B cell (primary cell): ENCODE data around the gene ATP9B. TPM values are rescaled to one million over a fixed set of nuclear protein-coding genes. Genes with fewer than 3 reads are reported as not detected.

ENCODE experiments used
- ATAC-seq: fragments of 200-7000 bp; cut with Tn5 transposase; one replicate; pipeline ENCODE4 v1.10.0; 2021; ENCODE audit warnings: low read depth, mild to moderate bottlenecking, moderate number of reproducible peaks, moderate library complexity
- CTCF ChIA-PET: fragments of 350-600 bp; sonication (Branson Sonifier 250); formaldehyde crosslinking; loops from one replicate; lab custom pipeline; 2021; ENCODE audit warnings: antibody characterized with exemption, inconsistent platforms; lab: Charles Lee
- POLR2A ChIA-PET: fragments of 350-600 bp; sonication (Branson Sonifier 250); formaldehyde crosslinking; loops from one replicate; lab custom pipeline; 2021; ENCODE audit warnings: antibody characterized with exemption; lab: Charles Lee
- DNase-seq: peaks from one replicate; pipeline ENCODE4 v3.0.0; 2013
- H2AFZ ChIP-seq: 2 replicates; pipeline ENCODE4 v1.6.1; 2012; ENCODE audit warnings: mild to moderate bottlenecking, low read depth, low read length; ENCODE audit not compliant: insufficient read depth, poor library complexity, severe bottlenecking
- H3K27ac ChIP-seq, 2 donors: 1 replicate in 1 of 2; 2 replicates in 1 of 2; pipeline ENCODE4 v1.5.1; 2012 to 2013; ENCODE audit warnings: low read length in 2 of 2, mild to moderate bottlenecking in 2 of 2, moderate library complexity in 1 of 2
- H3K27me3 ChIP-seq, 4 experiments: fragments of 200-600 bp in 1 of 4; sonication (generic) in 1 of 4; replicated peaks in 1 of 4; 1 replicate in 2 of 4; 2 replicates in 2 of 4; pipeline versions ENCODE4 v1.6.1 to v1.7.0; 2013 to 2016; ENCODE audit warnings: low read length in 3 of 4, mild to moderate bottlenecking in 2 of 4, mixed read lengths in 1 of 4, moderate library complexity in 1 of 4; ENCODE audit not compliant: insufficient read depth in 4 of 4, control insufficient read depth in 3 of 4; ENCODE audit errors: control extremely low read depth in 1 of 4
- H3K36me3 ChIP-seq, 2 experiments: replicated peaks in 1 of 2; 1 replicate in 1 of 2; 2 replicates in 1 of 2; pipeline versions ENCODE4 v1.6.1 to v1.7.1; 2013; ENCODE audit warnings: low read length in 1 of 2; ENCODE audit not compliant: insufficient read depth in 2 of 2, control insufficient read depth in 1 of 2; ENCODE audit errors: control extremely low read depth in 1 of 2, extremely low read depth in 1 of 2
- H3K4me1 ChIP-seq, 2 donors: fragments of 200-600 bp in 1 of 2; sonication (generic) in 1 of 2; 1 replicate in 1 of 2; 2 replicates in 1 of 2; pipeline versions ENCODE4 v1.5.1 to v1.6.1; 2013 to 2017; ENCODE audit warnings: low read length in 2 of 2; ENCODE audit not compliant: control insufficient read depth in 2 of 2, insufficient read depth in 2 of 2
- H3K4me2 ChIP-seq: replicated peaks from 2 replicates; pipeline ENCODE3; 2012; ENCODE audit warnings: mild to moderate bottlenecking, low read depth, low read length; ENCODE audit not compliant: poor library complexity, severe bottlenecking
- H3K4me3 ChIP-seq, 5 experiments: fragments of 200-600 bp in 1 of 5; sonication (generic) in 1 of 5; 1 replicate in 3 of 5; 2 replicates in 2 of 5; pipeline versions ENCODE4 v1.5.1 to v1.7.0; 2011 to 2016; ENCODE audit warnings: low read length in 4 of 5, mild to moderate bottlenecking in 4 of 5, low read depth in 2 of 5, control low read depth in 1 of 5, moderate library complexity in 1 of 5; ENCODE audit not compliant: insufficient read depth in 1 of 5; ENCODE audit errors: control extremely low read depth in 1 of 5, extremely low read depth in 1 of 5
- H3K79me2 ChIP-seq: fragments of 200-600 bp; sonication (generic); one replicate; pipeline ENCODE4 v1.6.0; 2016; ENCODE audit warnings: low read length; ENCODE audit not compliant: control insufficient read depth, insufficient read depth
- H3K9ac ChIP-seq: fragments of 200-600 bp; sonication (generic); 2 replicates; pipeline ENCODE4 v1.6.1; 2017; ENCODE audit warnings: mild to moderate bottlenecking, low read length, moderate library complexity
- H3K9me3 ChIP-seq, 3 donors: one replicate each; pipeline versions ENCODE4 v1.6.1 to v1.7.1; 2013; ENCODE audit warnings: low read length in 2 of 3; ENCODE audit not compliant: control insufficient read depth in 2 of 3, insufficient read depth in 1 of 3; ENCODE audit errors: control extremely low read depth in 1 of 3
- H4K20me1 ChIP-seq: 2 replicates; pipeline ENCODE4 v1.6.0; 2012; ENCODE audit warnings: mild to moderate bottlenecking, low read length; ENCODE audit not compliant: insufficient read depth, control insufficient read depth, poor library complexity, severe bottlenecking
- H3K27ac Mint-ChIP-seq: one replicate; pipeline ENCODE4 v1.8.0; 2021; ENCODE audit warnings: mixed read lengths
- H3K27me3 Mint-ChIP-seq: one replicate; pipeline ENCODE4 v1.8.0; 2021; ENCODE audit warnings: mixed read lengths
- H3K4me1 Mint-ChIP-seq: one replicate; pipeline ENCODE4 v1.8.0; 2021; ENCODE audit warnings: mixed read lengths
- H3K4me3 Mint-ChIP-seq: one replicate; pipeline ENCODE4 v1.8.0; 2021; ENCODE audit warnings: mixed read lengths
- H3K9me3 Mint-ChIP-seq: one replicate; pipeline ENCODE4 v1.8.0; 2022; ENCODE audit warnings: mixed read lengths; ENCODE audit not compliant: insufficient read depth
- CTCF ChIP-seq: fragments of 200-600 bp; IDR thresholded peaks from one replicate; pipeline ENCODE4 v1.8.0; 2022; ENCODE audit warnings: antibody characterized with exemption, mild to moderate bottlenecking
- EZH2 ChIP-seq: IDR thresholded peaks from 2 replicates; pipeline ENCODE4 v1.6.1; 2012; ENCODE audit warnings: borderline replicate concordance, low read depth, mild to moderate bottlenecking, moderate library complexity, low read length; ENCODE audit not compliant: insufficient read depth, poor library complexity, severe bottlenecking
- WGBS: methylation state at CpG from one replicate; pipeline ENCODE4 v1.1.5; 2013; ENCODE audit warnings: missing lambda C conversion rate; ENCODE audit not compliant: insufficient coverage; 5-methylcytosine and 5-hydroxymethylcytosine counted together
- intact Hi-C: fragments of 100-400 bp; cut with micrococcal nuclease; formaldehyde crosslinking; loops from one replicate; pipeline ENCODE4 v1.10.0; 2022
- polyA plus RNA-seq: library from polyadenylated mRNA; depleted of rRNA; stranded (reverse); fragments of >200 nt; gene quantifications from 2 replicates; pipeline ENCODE4 v1.2.3, GENCODE V29; 2012
- total RNA-seq, 2 donors: library from RNA; stranded (reverse); fragments of 120-200 nt in 1 of 2; gene quantifications; 1 replicate in 1 of 2; 2 replicates in 1 of 2; pipeline versions ENCODE4 v1.2.3 to v1.2.4, GENCODE V29; 2013 to 2022

Gene ATP9B
- total and polyA plus RNA-seq, 2 donors (not counting 1 experiment from before 2014, with no cell fraction given): 34.3 to 71.7 TPM

- no peak overlapping the region for H3K4me3 Mint-ChIP-seq
- POLR2A ChIA-PET: no interaction called here
- Histone ChIP-seq H3K36me3 (peaks cover 11 to 23% of the 10 kb centered on the region in 2 experiments), H3K9ac (no peak overlapping the region), H2AFZ (no peak overlapping the region), H4K20me1 (no peaks in the 10 kb centered on the region), H3K79me2 (no peaks in the 10 kb centered on the region), H3K4me3 (no peak overlapping the region), H3K27ac (no peak overlapping the region), H3K4me2 (no peak overlapping the region), H3K4me1 (no peaks in the 10 kb centered on the region), H3K9me3 (no peaks in the 10 kb centered on the region), H3K27me3 (no peaks in the 10 kb centered on the region)
- CTCF ChIA-PET: no interaction called here
- no peaks in the 10 kb centered on the region for H3K27me3 Mint-ChIP-seq
- DNase-seq (no peak), ATAC-seq (no peak)
- intact Hi-C loops: no loop called here
- H3K9me3 Mint-ChIP-seq: no peaks in the 10 kb centered on the region
- WGBS: 22% methylated on average over 3 of the region's 4 CpGs
- no peak for TF ChIP-seq CTCF
- TF ChIP-seq EZH2: no peak
- H3K4me1 Mint-ChIP-seq: peaks cover 8% of the 10 kb centered on the region
- no peak overlapping the region for H3K27ac Mint-ChIP-seq
Measured at GRCh38 chr18:79275992-79276391, 206.8 kb downstream of the ATP9B start.

DNA sequence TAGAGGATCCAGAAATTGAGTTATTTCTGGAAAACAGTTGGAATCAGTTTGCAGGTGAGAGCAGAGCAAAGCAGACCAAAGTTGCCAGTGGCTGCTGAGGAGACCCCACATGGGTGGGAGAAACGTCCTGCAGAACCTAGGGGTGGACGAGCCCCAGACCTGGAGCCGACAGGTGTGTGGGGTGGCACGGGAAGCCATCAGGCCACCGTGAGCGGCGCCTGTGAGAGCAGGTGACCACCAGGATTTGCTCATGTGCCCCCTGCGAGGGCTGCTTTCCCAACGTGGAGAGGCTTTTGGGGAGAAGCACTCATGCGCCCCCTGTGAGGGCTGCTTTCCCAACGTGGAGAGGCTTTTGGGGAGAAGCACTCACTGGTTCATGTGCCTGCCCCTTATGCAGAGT is 209.7 kb downstream of the ATP9B start:
- no peak for DNase-seq
- no peaks in the 10 kb centered on the region for H3K9me3 Mint-ChIP-seq
- H3K9me3 ChIP-seq: no peaks in the 10 kb centered on the region
- POLR2A ChIA-PET: no interaction called here
- no peak overlapping the region for H3K27ac Mint-ChIP-seq
- WGBS: 98% methylated on average over 11 of the region's 11 CpGs
- H3K4me2 ChIP-seq: no peak overlapping the region
- no peak overlapping the region for H3K27ac ChIP-seq
- no peak for ATAC-seq
- no peak overlapping the region for H3K4me3 ChIP-seq
- no peaks in the 10 kb centered on the region for H4K20me1 ChIP-seq
- CTCF ChIA-PET: no interaction called here
- H2AFZ ChIP-seq: no peak overlapping the region
- no peaks in the 10 kb centered on the region for H3K4me1 ChIP-seq
- H3K79me2 ChIP-seq: no peaks in the 10 kb centered on the region
- peaks cover 7 to 25% of the 10 kb centered on the region in 2 experiments for H3K36me3 ChIP-seq
- peaks cover 8% of the 10 kb centered on the region for H3K4me1 Mint-ChIP-seq
- intact Hi-C loops: no loop called here
- no peaks in the 10 kb centered on the region for H3K27me3 ChIP-seq
- H3K4me3 Mint-ChIP-seq: no peak overlapping the region
- no peak overlapping the region for H3K9ac ChIP-seq
- H3K27me3 Mint-ChIP-seq: no peaks in the 10 kb centered on the region
- TF ChIP-seq EZH2: no peak
- TF ChIP-seq CTCF: no peak
